GM12865 (cell line): ENCODE data around the gene GK.
"Not testable (repeated sequence)": the region's sequence is repeated elsewhere in the genome, so short reads cannot be mapped to it uniquely, and the experiment has no call there.

Experiments used
- DNase-seq: peaks from one replicate; pipeline ENCODE4 v3.0.0; 2010; ENCODE audit warnings: low read depth
- H3K4me3 ChIP-seq: 2 replicates; pipeline ENCODE4 v1.5.1; 2011; ENCODE audit warnings: mild to moderate bottlenecking, low read depth, low read length, control low read depth
- TF ChIP-seq, protein P1 (sequence below): IDR thresholded peaks from 2 replicates; pipeline ENCODE4 v1.5.1; 2011; ENCODE audit warnings: low read length, control low read depth, low read depth, inconsistent platforms; ENCODE audit not compliant: insufficient read depth; ENCODE audit errors: missing control alignments

GK gene

DNA sequence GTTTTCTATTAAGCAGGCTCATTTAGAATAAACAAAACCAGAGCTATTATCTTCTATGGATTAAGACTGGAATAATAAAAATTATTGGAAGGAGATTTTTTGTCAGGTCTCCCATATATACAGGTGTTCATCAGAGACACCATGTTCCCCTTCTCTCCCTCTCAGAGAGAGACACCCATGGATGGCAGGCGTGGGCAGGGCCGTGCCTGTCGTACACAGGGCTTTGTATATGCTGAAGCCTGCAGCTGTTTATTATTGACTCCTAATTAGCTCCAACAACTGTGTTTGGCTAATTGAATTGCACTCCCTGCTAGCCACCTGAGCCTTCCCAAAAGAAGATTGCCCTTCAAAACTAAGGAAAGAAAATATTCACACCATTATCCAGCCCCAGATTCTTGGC, 81.6 kb downstream of the GK start:
- no peak for DNase-seq
- H3K4me3 ChIP-seq = no peak overlapping the region
- TF ChIP-seq, protein P1, sequence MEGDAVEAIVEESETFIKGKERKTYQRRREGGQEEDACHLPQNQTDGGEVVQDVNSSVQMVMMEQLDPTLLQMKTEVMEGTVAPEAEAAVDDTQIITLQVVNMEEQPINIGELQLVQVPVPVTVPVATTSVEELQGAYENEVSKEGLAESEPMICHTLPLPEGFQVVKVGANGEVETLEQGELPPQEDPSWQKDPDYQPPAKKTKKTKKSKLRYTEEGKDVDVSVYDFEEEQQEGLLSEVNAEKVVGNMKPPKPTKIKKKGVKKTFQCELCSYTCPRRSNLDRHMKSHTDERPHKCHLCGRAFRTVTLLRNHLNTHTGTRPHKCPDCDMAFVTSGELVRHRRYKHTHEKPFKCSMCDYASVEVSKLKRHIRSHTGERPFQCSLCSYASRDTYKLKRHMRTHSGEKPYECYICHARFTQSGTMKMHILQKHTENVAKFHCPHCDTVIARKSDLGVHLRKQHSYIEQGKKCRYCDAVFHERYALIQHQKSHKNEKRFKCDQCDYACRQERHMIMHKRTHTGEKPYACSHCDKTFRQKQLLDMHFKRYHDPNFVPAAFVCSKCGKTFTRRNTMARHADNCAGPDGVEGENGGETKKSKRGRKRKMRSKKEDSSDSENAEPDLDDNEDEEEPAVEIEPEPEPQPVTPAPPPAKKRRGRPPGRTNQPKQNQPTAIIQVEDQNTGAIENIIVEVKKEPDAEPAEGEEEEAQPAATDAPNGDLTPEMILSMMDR = no peak

DNA sequence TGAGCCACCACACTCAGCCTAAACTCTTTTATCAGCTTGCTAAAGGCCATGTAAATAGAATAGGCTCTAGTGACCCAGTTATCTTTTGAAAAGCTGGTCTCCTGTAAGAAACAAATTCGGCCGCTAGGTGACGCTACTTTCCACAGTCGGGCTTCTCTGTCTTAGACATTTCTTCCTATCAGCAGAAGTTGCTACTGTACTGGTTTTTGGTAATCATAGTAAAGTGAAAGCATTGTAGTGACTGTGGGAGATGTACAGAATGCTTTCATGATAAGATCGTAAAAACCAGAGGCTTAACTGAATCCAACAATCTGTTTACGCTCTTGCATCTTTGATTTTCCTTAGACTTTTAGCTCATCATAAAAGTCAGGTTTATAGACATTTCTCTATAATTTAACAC, 82.6 kb downstream of the GK start:
- peak; percentile 70 for DNase-seq
- TF ChIP-seq, protein P1 = peak; percentile 65
- H3K4me3 ChIP-seq = no peak overlapping the region

DNA sequence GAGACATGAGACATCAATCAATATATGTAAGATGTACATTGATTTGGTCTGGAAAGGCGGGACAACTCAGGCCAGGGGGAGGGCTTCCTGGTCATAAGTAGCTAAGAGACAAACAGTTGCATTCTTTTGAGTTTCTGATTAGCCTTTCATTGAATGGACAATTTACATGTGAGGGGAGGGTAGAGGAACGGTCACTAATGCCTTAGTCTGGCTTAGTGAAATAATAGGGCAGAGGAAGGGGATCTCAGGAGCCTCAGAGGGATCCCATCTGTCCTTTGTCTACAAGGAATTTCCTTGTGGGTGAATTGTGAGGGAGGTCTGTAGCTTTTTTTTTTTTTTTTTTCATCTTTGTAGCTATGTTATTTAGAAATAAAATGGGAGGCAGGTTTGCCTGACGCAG, 88.3 kb downstream of the GK start:
- no peak overlapping the region for H3K4me3 ChIP-seq
- no peak for DNase-seq

DNA sequence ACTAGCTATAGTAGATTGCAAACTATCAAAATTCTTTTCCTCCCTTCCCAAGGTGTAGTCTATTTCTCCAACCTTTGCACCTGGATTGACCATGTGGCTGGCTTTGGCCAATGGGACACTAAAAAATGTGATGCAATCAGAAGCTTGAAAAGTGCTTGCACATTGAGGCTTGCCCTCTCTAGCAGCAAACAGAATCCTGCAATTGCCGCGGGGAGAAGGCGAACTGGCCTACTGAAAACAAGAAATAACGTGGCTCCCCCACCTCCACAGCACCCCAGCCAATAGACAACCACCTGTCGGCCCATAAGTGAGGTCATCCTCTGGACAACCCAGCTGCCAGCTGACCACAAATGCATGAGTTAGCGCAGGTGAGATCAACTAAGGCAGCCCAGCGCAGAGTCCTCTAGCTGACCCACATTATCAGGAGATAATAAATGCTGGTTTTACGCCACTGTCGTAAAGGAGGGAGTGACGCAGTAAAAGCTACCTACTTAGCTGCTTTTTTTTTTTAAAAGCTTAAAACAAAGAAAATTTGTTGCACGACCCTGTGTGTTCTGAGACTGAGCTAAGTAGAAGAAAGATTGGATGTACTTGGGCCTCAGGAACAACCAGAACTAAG, 95.2 kb downstream of the GK start:
- H3K4me3 ChIP-seq = no peak overlapping the region
- TF ChIP-seq, protein P1 = no peak
- no peak for DNase-seq

More for the DNA sequence above, 88.3 kb downstream of the GK start:
- TF ChIP-seq, protein P1 = no peak

DNA sequence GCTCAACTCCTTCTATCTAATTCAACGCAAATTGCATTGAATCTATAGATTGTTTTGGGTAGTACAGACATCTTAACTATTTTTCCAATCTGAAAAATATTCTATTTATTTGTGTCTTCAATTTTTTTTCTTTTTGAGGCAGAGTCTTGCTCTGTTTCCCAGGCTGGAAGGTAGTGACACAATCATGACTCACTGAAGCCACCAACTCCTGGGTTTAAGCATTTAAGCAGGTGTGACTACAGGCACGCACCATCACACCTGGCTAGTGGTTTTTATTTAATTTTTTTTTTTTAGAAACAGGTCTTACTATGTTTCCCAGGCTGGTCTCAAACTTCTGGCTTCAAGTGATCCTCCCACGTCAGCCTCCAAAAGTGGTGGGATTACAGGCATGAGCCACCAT, 98.3 kb downstream of the GK start:
- DNase-seq = no peak
- TF ChIP-seq, protein P1 = no peak
- H3K4me3 ChIP-seq = no peak overlapping the region

DNA sequence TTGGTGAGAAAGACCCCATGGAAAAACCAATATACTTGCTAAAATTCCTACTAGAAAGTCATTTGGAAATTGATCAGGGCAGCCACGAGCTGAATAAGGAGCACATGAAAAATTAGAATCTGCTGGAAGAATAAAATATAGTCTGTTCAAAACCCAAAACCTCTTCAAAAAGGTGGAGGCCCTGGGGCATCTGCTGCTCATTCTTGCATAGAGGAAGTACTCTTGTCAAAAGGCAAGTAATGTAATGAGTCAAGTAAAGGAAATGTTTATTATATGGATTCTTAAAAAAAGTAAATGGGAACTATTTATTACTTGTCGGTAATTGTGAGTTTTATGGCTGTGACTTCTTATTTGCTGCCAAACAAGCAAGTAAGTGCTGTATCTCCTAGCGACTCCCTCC, 109.5 kb downstream of the GK start:
- DNase-seq = no peak
- no peak overlapping the region for H3K4me3 ChIP-seq
- TF ChIP-seq, protein P1 = no peak

DNA sequence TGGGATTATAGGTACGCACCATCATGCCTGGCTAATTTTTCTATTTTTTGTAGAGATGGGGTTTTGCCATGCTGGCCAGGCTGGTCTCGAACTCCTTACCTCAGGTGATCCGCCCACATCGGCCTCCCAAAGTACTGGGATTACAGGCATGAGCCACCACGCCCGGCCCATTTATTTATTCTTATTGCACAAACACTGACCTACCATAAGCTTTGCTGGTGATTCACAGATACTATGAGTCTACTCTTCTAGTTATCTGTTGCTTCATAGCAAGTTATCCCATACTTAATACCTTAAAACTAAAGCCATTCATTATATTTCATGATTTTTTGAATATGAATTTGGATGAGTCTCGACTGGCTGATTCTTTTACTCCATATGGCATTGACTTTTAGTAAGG, 120.5 kb downstream of the GK start:
- DNase-seq, H3K4me3 ChIP-seq: not testable (repeated sequence)
